ENCODE data around the gene VPS26C. TPM values are rescaled to one million over a fixed set of nuclear protein-coding genes. Genes with fewer than 3 reads are reported as not detected.

VPS26C gene
- total RNA-seq (2022; extraction: Qiagen RNA extraction) = 28.9 to 36.7 TPM (median 29.9 TPM) in 5 replicates

GRCh38 chr21:37267269-37268185 is at the start of gene VPS26C:
Gene VPS26C, minus strand, starts transcription at chr21:37267334. Its CDS starts 40 bp downstream, at chr21:37267294.

Other genes with a start within 250 kb of the VPS26C start
- 14.5 to 15.8 TPM (median 15.3 TPM) in 5 replicates for gene PIGP, start 194.3 kb downstream of the VPS26C start, total RNA-seq (2022; extraction: Qiagen RNA extraction)
- gene TTC3, start 194.1 kb downstream of the VPS26C start, total RNA-seq (2022; extraction: Qiagen RNA extraction) = 24.2 to 44.6 TPM (median 26.7 TPM) in 5 replicates
- gene DYRK1A, start 99.4 kb upstream of the VPS26C start, total RNA-seq (2022; extraction: Qiagen RNA extraction) = 10.8 to 15.8 TPM (median 11.8 TPM) in 5 replicates